ENCODE data around the gene MACROD2.

Gene MACROD2

DNA sequence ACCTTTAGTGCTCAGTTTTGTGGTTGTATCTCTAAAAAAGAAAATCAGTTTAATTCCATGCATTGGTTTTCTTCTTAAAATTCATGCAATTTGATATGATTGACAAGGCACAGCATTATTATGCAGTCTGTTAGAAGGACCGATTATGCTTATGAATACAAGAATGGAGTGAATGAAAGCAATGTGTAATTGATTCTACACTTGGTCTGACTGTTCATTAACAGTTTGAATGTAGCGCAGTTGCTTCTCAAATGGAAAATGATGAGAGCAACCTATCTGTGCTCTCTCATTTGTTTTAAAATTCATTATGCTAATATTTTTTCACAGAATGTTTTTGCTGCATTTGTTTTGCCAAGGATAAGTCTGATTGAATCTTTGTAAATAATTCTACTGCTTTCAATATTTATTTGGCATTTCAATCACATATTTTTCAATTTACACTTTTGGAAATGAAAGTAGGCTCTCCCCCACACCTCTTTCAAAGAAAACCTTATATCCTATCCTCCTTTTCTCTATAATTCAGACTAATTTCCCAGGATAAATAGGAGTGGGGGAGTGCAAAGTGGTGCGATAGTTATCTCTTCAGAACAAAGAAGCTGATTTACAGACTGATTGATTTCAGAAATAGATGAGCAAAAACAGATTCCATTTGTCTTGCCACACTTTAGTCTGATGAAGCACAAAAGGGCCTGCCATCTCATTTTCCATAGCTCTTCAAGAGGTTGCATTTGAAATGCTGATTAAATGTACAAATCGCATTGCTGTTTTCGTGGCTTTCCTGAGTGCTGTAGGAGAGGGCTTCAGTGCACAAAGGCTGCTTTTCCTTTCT is 1227.4 kb downstream of the MACROD2 start:
- DNase-seq (ENCODE audit: low read depth), result no peak

DNA sequence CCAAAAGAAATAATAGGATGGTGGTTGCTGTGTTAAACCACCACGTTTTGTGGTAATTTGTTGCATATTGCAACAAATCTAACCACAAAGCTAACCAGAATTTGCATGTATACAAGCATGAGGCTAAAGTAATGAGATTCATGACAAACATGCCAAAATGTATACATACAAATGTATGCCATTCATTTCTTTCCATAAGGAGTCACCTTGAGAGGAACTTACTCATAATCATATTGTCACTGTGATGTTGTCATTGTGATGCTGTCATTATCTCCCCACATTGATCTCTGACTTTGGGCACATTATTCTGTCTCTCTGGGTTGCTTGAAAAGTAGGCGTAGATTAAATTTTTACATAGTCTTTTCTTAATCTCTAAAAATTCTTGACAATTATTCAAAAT is 1228.9 kb downstream of the MACROD2 start:
- no peak for DNase-seq (ENCODE audit: low read depth)

GRCh38 chr20:15227102-15227501 is 1231.8 kb downstream of the MACROD2 start:
- no peak for DNase-seq (ENCODE audit: low read depth)

- DNase-seq (ENCODE audit: low read depth), result no peak
These were observed 1236.9 kb downstream of the MACROD2 start for GRCh38 chr20:15232243-15232642.

DNA sequence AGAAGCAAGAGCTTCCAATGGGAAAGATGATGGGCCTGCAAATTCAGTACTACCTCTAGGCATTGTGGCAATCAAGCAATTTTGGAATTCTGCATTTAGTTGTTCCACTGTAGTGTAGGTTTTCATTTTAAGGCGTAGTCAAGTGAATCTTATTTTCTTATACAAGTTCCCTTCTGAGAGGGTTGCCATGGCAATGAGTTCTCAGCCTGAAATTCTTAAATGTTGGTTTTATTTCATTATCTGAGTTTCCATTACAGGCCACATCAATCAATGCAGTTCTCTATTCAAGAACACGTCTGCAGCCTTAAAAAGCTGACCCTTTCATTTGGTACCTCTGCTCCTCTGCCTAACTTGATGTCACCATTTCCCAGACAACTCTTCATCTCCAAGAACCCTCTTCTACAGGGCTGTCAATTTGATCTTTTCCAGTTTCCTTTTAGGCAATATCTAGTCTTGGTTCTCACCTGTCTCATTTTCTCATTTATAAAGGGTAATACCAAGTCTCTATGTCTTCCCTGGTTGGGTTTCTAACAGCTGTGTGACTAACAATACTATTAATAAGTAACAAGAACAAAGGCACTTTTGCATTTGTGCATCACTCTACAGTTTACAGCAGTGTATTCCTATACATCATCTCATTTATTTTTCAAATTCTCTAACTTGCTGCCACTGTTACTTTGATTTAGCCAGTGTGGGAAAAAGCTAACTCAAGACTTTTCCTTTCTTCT is 1240.3 kb downstream of the MACROD2 start:
- no peak for DNase-seq (ENCODE audit: low read depth)

GRCh38 chr20:15236812-15237211 is 1241.5 kb downstream of the MACROD2 start:
- DNase-seq (ENCODE audit: low read depth), result no peak

DNA sequence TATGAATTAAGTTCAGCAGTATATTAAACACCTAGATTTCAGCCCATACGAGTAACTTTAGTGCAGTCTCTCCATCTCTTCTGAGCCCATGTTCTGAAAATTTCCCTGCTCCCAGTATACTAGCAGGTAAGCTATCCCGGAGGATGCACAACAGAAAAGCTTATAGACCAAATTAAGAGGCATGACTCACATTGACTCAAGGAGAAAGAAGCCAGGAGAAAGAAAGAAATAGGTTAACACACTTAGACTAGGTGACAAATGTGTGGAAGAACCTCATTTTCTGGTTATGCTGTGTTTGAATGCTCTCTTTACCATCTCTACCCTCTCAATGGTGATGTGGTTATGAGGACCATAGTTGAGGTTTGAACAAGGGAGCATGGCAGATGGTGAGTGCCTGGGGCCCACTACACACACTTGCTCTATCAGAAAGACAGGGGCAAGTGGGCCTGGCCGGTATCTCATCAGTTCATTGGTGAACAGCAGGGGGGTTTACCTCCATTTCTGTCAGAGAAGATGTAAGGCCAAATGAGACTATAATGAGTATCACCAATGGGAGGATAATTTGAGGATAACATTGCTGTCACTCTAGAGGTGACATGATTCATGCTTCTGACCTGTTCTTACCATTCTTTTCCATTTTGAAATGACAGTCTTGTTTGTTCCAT is 1244.4 kb downstream of the MACROD2 start:
- DNase-seq (ENCODE audit: low read depth), result no peak

DNA sequence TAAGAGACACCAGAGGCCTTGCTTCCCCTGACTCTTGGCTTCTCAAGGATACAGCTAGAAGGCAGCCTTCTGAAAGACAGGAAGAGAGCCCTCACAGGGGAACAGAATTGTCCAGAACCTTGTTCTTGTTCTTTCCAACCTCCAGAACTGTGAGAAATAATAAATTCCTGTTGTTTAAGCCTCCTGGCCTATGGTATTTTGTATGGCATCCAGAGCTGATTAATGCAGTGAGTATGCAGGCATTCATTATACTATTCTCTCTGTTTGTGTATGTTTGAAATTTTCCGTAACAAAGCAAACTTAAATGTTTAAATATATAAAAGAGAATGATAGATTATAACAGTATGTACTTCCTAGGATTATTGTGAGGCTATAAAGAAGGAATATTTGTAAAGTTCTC is 1245.5 kb downstream of the MACROD2 start:
- DNase-seq (ENCODE audit: low read depth), result no peak

GRCh38 chr20:15241681-15242080 is 1246.4 kb downstream of the MACROD2 start:
- no peak for DNase-seq (ENCODE audit: low read depth)

GRCh38 chr20:15242773-15243172 is 1247.5 kb downstream of the MACROD2 start:
- no peak for DNase-seq (ENCODE audit: low read depth)

DNA sequence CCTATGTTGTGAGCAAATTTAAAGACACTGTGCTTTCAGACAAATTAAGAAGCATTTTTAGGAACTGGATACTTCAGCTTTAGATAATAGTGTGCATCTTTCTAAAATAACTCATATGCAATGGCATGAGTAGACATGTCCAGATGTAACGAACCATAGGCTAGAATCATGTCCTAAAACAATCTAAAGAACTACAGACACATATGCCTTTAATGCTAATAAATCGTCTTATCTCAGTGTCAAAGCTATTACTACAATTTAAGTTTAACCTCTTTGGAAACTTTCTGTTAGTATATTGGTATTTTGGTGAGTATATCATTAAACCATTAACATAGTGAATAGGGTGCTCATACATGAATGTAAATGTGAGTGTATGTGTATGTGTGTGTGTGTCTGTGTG is 1250.6 kb downstream of the MACROD2 start:
- no peak for DNase-seq (ENCODE audit: low read depth)

- DNase-seq (ENCODE audit: low read depth), result no peak
These were observed 1253.5 kb downstream of the MACROD2 start for GRCh38 chr20:15248618-15249395.

DNA sequence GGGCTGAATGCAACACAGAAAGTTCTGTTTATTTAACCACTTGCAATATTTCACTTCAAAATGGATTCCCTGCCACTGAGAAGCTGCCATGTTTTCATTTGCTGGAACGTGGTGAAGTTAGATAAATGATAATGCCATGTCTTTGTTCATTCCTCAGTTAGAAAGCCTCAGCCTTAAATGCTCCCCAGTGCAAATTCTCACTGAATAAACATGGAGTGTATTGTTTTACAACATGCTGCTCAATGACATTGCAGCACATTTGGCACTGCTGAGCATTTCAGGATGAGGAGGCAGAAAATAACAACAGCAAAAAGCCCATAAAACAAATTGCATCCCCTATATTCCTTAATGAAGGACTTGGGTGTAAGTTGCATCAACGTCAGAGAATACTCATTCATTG is 1255.9 kb downstream of the MACROD2 start:
- DNase-seq (ENCODE audit: low read depth), result no peak

- DNase-seq (ENCODE audit: low read depth), result no peak
These were observed 1257.0 kb downstream of the MACROD2 start for GRCh38 chr20:15252304-15252703.

GRCh38 chr20:15253431-15253830 is 1258.1 kb downstream of the MACROD2 start:
- no peak for DNase-seq (ENCODE audit: low read depth)

- no peak for DNase-seq (ENCODE audit: low read depth)
These were observed 1261.6 kb downstream of the MACROD2 start for GRCh38 chr20:15256676-15257568.

DNA sequence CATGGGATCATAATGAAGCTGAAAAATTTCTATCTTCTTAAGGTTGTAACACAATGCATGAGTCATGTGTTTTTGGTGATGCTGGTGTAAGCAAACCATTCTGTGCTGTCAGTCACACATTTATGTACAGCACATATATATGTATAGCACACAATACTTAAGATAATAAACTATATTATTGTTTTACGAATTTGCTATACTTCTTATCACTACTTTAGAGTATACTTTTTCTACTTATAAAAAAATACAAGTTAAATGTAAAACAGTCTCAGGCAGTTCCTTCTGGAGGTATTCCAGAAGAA is 1262.2 kb downstream of the MACROD2 start:
- DNase-seq (ENCODE audit: low read depth), result no peak

DNA sequence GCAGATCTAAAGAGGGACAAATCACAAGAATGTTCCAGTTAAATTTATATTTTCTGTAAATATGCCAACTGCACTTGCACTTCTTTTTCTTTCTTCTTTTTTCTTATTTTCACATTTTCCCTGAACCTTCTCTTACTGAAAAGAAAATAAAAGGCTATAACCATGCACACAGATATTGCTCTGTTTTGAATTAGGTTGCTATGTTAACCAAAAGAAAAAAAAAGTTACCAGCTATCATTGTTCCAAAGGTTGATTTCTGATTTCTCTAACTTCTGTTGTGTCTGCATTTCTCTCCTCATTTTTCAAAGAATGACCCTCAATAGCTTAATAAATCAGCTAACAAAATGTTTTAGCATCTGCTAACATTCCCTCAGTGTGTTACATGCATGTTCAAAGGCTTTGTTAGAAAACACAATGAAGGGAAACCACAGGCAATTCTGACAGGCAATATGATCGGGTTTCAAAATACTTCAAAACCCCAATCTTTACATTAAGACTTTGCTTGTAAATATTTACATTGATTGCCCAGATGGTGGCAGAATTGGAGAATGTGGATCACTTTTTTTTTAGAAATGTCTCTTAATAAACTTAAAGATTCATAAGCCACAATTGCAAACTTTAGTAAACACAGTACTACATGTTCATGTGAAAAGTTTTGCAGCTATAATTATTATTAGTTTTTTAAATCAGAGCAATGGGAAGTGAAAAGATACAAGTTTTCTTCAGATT is 1270.4 kb downstream of the MACROD2 start:
- no peak for DNase-seq (ENCODE audit: low read depth)

- no peak for DNase-seq (ENCODE audit: low read depth)
These were observed 1272.6 kb downstream of the MACROD2 start for GRCh38 chr20:15267935-15268334.

- DNase-seq (ENCODE audit: low read depth), result no peak
These were observed 1282.7 kb downstream of the MACROD2 start for GRCh38 chr20:15278041-15278440.

DNA sequence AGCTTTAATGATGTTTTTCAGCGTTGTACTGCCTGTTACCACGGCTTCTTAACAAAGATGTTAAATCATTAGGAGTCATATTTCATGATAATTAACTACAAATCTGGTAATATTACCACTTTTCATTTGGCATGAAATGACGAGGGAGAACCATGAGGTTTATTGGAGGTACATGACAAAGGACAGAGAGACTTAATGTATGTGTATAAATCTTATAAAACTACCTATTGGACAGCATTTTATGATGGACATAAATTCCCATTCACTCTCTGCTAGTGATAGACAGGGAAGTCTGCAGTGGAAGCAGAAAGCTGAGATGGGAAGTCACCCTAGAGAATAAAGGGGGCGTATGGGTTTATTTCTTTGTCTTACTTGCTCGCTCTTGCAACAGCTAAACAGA is 1292.0 kb downstream of the MACROD2 start:
- DNase-seq (ENCODE audit: low read depth), result no peak

Measured in activated T-helper 1 cell treated with Interleukin-2 at 50 U/mL for 16 hours (primary cell).